GM18909 (cell line): ENCODE results near the gene CZIB.

Experiments
- ATAC-seq: cut with Tn5 transposase; IDR thresholded peaks from one replicate; pipeline ENCODE4 v1.9.1; 2021; ENCODE audit warnings: mild to moderate bottlenecking; ENCODE audit not compliant: unreplicated experiment, poor library complexity

The CZIB gene

GRCh38 chr1:53220171-53220961, at the start of gene CZIB:
Gene CZIB, minus strand, starts transcription at chr1:53220634. Its CDS starts 59 bp downstream, at chr1:53220575.
- ATAC-seq: peak; percentile 94

DNA sequence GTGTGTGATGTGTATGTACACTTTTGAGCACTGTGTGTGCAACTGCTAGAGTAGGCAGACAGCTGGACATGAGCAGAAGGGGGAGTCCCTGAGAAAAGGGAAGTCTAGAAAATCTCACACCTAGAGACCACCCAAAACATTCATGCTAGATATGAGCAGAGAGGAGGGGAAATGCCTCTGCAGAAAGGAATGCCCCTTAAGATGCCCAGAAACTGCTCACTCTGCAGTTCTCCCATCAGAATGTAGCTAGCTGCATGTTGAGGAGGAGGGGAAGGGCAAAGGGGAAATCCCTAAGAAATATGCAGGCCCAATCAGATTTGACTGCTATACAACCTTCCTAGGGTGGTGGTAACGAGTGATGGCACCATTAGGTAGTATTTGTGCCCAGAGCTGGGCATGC, 49.7 kb upstream of the CZIB start:
- no peak for ATAC-seq

GRCh38 chr1:53267761-53268160, 47.3 kb upstream of the CZIB start:
- ATAC-seq: no peak

DNA sequence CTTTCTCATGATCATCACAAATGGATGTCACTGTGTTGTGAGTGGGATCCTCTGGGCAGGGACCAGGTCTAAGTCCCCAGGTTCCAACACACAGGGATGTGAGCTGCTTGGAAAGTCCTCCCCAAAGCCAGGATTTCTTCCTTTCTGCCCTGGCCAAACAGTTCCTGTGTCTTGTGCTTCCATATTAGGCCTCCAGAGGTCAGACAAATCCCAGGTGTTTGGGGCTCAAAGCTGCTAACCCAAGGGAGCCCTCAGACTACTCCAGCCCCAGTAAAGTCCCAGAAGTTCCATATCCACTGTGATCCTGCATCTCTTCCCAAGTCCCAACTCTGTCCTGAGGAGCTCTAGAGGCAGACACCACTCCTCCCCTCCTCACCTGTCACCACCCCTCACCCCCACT, 45.6 kb upstream of the CZIB start:
- no peak for ATAC-seq

GRCh38 chr1:53265581-53265980, 45.1 kb upstream of the CZIB start:
- no peak for ATAC-seq

- ATAC-seq: no peak
These were observed 43.6 kb upstream of the CZIB start for GRCh38 chr1:53264048-53264447.

DNA sequence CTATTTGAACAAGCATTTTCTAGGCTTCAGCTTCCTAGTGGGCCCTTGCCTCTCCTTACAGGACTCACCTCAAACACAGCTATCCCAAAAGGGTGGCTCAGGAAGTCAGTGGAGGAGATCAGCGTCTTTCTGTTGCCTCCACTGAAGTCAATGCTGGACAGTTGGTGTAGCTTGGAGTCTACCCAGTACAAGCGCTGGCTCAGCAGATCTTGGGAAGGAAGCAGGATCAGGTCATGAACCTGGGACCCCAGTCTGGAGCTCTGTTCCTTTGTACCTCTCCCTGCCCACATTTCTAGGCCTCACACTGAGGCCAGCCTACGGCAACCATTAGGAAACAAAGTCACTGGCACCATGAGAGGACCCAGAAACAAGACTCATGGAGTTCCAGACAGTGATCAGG, 41.6 kb upstream of the CZIB start:
- no peak for ATAC-seq

DNA sequence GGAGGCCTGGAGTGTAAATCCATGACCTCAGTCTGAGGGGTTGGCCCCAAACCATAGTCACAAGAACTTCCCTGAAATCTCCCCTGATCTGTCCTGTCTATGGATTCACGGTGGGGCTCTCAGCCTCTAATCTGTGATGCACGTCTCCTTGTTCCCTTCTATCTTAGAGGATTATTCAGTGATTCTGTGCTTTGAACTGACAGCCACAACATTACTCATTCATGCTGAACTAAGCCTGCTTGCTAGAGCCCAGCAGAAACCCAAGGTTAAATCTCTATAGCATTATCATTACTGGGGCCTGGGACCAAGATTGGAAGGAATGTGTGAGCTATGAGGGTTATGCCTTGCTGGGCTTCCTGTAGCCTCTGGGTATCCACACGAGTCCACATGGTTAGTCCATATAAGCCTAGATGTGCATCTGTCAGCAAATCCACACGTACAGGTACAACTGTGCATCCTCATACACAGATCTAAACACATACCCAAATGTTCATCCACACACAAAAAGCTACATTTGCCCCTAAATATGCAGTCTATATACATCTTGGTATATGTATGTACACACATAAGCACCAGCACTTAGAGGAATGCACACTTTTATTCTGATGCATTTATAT, 40.3 kb upstream of the CZIB start:
- no peak for ATAC-seq

DNA sequence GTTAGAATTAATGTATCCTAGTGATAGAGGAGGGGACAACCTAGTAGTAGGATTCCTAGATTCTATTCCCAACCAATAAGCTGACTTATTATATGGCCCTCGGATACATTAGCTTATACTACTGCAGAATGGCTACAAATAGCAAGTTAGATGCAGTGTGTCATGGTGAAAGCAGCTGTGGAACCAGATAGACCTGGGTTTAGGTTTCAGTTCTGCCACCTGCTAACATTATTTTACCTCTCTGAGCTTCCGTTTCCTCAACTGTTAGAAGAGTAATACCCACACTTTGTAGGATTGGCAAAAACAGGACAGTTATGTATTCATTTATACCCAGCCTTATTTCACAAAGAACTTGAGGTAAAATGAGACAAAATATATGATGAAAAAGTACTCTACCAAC, 39.5 kb upstream of the CZIB start:
- peak; percentile 65 for ATAC-seq

- no peak for ATAC-seq
These were observed 37.8 kb upstream of the CZIB start for GRCh38 chr1:53258216-53258615.

GRCh38 chr1:53257454-53258081, 37.1 kb upstream of the CZIB start:
- ATAC-seq: no peak

GRCh38 chr1:53256511-53257453, 36.3 kb upstream of the CZIB start:
- ATAC-seq: no peak

DNA sequence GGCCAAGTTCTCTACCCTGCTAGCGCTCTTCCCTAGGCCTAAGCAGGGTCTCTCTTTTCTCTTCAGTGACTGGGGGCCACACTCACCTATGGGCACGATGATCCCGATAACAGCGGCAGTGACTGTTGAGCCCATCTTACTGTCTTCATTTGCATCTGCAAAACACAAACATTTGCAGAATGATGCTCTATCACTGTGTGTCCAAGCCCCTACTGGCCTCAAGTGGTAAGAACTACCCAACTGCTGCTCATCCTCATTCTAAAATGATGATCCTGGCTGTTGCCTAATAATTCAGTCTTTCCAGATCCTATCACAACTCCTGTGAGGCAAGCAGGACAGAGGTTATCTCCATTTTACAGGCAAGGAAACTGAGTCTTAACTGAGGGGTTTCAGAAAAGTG, 34.6 kb upstream of the CZIB start:
- no peak for ATAC-seq

GRCh38 chr1:53254011-53254640, 33.7 kb upstream of the CZIB start:
- ATAC-seq: no peak

DNA sequence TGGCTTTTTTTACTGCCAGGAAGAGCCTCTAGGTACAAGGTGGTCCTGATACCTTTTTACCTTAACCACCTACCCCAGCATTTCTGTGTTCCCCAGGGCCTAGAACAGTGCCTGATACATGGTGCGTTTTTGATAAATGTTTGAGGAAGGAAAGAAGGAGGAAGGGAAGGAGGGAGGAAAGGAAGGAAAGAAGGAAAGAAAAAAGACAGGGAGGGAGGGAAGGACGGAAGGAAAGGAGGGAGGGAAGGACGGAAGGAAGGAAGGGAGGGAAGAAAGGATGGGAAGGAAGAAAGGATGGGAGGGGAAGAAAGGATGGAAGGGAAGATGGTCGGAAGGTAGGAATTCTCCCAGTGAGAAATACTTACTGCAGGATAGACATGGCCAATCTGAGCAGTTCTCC, 29.9 kb upstream of the CZIB start:
- ATAC-seq: no peak

DNA sequence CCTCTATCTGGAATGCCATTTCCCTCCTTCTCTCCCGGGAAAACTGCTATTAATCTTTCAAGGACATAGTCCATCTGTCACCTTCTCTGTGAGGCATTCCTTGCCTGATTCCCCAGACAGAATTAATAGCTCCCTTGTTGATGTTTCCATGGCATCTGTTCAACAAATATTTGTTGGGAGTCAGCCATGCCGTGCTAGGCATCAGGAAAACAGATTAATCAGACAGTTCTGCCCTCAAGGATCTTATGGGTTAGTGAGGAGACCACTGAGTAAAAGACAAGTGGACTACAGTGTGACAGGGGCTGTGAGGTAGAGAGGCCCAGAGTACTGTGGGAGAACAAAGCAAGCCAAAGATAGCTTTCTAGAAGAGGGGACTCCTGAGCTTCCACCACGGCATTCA, 29.3 kb upstream of the CZIB start:
- no peak for ATAC-seq

DNA sequence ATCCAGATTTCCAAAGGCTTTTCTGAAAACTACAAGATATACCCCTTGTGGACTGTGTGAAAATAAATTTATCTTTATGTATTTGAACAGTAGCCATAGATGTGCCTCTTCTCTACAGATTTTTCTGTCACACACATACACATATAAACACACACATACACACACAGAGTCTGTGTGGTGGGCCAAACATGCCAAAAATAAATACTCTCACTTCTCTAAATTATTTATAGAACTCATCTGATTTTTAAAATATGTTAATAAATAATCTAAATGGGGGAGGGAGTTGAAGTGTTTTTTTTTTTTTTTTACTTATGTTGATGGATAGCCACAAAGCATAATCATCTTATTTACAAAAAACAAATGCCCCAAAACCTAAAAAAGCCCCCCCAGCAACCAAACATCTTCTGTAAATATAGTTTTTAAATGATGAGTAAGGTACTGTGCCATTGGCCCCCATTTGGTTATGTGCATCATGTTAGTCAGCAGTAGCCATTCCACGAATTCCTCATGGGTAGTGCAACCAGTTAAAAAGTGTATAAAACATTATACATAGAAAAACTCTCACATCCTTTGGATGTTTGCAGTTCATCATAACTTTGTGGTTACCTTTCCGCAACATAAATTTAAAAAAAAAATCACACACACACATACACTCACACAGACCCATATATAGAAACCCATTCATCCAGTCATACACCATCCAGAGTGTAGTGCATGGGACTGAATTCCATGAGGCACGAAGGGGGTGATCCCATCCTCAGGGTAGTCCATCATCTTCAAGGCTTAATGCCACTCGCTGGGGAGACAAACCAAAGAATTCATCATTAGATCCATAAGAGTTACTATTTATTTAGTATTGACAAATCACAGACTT, 26.1 kb upstream of the CZIB start:
- ATAC-seq: no peak

GRCh38 chr1:53244141-53244540, 23.7 kb upstream of the CZIB start:
- ATAC-seq: no peak

DNA sequence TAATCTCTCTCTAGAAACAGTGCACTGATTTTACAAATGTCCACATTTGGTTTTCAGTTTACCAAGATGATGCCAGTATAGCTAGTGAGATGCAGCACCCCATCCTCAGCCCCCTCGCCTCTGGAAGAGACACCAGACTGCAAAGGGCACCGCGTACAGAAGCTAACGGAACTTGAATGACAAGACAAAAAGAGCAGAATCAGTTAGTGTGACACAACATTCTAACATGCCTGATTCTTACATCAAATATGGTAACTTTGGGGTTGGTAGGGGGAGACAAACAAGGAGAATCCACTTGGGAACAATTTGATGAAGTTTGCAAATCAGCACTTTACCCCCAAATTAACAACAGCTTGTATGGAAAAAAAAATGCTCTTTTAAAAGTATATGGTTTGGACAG, 21.9 kb upstream of the CZIB start:
- ATAC-seq: no peak
